HG03378 (cell line): Measurements from ENCODE around the gene RAET1G.
A peak's percentile ranks its signal among the peaks of the same experiment; 100 is the strongest.
"Not testable (repeated sequence)": the region's sequence is repeated elsewhere in the genome, so short reads cannot be mapped to it uniquely, and the experiment has no call there.

Experiments
- ATAC-seq: cut with Tn5 transposase; IDR thresholded peaks from one replicate; pipeline ENCODE4 v1.9.1; 2021; ENCODE audit warnings: mild to moderate bottlenecking, moderate library complexity; ENCODE audit not compliant: unreplicated experiment

The RAET1G gene, protein sequence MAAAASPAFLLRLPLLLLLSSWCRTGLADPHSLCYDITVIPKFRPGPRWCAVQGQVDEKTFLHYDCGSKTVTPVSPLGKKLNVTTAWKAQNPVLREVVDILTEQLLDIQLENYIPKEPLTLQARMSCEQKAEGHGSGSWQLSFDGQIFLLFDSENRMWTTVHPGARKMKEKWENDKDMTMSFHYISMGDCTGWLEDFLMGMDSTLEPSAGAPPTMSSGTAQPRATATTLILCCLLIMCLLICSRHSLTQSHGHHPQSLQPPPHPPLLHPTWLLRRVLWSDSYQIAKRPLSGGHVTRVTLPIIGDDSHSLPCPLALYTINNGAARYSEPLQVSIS

DNA sequence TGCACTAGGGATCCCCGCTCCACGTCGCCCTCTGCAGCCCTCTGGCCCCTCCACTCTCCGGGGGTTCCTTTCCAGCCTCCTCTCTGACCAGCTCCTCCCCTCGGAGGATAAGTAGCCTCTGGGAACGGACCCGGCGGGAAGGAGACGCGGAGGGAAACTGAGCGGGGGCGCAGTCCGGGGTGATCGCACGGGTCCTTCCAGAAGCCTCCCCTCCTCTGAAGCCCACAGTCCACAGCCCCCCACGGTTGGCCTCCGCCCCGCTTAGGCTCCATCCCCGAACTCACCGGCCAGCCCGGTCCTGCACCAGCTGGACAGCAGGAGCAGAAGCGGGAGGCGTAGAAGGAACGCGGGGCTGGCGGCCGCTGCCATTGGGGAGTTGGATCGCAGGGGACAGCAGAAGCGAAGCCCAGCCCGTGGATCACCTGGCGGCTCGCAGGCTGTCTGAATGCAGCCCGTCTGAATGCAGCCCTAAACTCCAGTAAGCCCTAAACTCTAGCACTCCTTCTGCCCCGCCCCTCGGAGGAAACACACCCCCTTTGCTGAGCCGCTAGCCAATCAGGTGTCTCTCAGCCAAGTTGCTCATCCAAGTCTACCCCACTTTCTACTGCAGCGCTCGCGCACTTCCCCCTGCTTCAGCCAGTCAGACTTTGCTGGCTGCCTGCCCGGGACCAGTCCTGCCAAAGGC is at the start of gene RAET1G:
RAET1G (minus strand) TSS at position 480 of the 685 bp plus-strand sequence; CDS start at position 369, 111 bp downstream.
- peak; percentile 62 for ATAC-seq

DNA sequence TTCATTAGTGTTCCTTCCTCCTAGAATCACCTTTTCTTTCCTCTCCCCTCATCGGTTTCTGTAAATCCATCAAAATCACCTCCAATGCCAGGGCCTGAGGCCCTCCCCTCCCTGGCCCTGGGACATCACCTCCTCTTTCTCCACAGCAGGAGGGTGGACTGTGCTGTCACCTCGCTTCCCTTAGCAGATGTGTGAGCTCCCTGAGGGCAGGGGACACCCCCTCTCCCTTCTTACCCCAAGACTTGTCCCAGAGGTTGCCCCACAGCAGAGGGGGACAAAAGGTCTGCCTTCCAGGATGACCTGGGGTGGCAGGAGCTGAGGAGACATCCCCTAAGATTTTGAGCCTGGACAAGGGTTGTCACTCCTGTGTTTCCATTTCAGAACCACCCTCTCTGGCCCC is 46.7 kb upstream of the RAET1G start:
- no peak for ATAC-seq

DNA sequence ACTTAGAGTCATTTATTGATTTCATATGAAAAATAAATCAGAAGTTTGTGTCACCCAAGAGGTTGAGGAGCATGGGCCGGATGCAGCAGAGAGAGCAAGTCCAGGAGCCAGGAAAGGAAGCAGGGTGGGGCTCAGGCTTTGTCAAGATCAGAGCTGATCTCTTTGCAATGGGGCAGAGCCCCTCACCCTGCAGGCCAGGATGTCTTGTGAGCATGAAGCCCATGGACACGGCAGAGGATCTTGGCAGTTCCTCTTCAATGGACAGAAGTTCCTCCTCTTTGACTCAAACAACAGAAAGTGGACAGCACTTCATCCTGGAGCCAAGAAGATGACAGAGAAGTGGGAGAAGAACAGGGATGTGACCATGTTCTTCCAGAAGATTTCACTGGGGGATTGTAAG is 46.0 kb upstream of the RAET1G start:
- not testable (repeated sequence) for ATAC-seq

DNA sequence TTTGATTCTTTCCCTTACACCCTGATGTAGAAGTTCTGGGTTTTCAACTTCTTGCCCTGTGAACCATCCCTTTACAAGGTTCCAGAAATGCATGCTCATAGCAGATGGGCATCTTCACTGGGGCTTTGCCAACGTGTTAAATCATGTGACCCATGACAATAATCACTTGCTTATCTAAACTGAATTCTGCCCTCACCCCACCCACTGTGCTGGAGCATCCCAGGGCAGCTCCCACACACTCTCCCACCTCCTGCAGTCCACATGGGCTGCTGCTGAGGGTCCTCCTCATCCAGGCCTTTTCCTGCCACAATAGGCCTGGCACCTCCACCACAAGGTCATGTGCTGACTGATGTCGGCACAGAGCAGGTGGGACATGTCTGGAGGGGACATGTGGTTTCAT is 45.1 kb upstream of the RAET1G start:
- ATAC-seq: not testable (repeated sequence)

DNA sequence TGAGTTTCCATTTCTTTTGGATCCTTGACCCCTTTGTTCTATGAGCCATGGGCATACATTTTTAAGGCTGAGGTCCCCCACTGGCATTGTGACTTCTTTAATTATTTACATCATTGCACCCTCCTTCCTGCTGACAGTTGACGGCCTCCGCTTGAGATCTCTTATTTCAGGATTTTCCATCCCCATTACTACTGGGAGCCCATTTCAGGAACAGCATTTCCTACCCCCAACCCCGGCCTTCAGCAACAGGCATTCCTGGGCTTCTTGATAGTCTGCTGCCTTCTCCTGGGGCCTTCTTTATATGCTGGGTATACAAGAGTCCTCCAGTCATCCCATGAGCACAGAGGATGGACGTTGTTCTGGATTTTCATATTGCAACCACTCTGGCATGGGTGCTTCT is 44.7 kb upstream of the RAET1G start:
- no peak for ATAC-seq

DNA sequence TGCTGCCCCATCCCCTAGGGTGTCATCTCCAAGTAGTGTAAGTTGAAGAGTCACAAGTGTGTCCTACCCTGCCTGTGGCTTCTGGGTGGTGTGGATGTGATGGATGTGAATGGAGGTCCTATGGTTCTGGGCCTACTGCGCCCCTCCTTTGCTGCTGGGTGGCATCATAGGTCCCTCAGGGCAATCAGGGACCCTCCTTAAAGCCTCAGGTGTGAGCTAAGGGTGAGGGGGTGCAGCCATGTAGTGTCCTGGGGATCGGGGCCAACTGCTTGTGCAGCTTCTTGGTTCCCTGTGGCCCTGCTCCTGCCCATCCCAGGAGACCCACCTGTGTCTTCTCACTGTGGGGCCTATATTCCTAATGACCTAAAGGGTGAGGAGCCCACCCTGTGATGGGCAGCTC is 43.4 kb upstream of the RAET1G start:
- not testable (repeated sequence) for ATAC-seq

DNA sequence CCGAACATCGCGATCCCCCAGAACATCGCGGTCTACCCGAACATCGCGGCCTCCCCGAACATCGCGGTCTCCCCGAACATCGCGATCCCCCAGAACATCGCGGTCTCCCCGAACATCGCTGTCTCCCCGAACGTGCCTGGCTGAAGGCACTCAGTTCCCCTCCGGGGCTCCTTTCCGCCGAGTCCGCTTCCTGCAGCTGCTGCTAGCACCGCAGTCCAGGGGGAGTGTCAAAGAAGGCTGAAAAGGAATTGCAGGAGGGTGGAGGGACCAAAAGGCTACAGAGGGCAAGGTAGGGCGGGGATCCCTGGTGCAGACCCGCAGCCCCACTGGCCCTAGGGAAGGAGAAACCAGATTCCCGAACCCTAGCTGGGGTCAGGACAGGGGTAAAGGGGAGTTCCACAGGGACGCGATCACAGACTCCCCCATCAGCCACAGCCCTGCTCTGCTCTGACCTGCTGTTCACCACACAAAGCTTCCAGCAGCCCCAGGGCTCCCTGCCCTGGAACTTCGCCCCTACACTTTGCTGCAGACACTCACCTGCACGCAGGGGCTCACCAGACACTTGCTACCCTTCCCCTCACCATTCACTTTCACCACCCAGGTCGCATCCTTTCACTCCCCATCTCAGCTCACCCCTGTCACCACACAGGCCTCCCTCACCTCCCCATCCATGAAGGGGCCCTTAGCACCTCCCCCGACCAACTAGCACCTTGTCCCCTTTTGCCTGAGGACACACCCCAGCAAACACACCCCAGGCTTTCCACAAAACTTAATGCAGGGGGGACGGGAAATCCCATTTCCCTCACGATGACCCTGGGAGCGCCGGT is 42.5 kb upstream of the RAET1G start:
- ATAC-seq: no peak

DNA sequence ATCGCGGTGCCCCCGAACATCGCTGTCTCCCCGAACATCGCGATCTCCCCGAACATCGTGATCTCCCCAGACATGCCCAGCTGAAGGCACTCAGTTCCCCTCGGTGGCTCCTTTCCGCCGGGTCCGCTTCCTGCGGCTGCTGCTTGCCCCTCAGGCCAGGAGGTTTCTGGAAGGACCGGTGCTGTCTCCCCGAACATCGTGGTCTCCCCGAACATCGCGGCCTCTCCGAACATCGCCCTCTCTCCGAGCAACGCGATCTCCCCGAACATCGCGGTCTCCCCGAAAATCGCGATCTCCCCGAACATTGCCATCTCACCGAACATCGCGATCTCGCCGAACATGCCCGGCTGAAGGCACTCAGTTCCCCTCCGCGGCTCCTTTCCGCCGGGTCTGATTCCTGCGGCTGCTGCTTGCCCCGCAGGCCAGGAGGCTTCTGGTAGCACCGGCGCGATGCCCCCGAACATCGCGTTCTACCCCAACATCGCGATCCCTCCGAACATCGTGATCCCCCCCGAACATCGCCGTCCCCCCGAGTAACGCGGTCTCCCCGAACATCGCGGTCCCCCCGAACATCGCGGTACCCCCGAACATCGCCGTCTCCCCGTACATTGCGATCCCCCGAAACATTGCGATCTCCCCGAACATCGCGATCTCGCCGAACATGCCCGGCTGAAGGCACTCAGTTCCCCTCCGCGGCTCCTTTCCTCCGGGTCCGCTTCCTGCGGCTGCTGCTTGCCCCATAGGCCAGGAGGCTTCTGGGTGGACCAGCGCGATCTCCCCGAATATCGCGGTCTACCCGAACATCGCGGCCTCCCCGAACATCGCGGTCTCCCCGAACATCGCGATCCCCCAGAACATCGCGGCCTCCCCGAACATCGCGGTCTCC is 41.6 kb upstream of the RAET1G start:
- ATAC-seq: no peak

DNA sequence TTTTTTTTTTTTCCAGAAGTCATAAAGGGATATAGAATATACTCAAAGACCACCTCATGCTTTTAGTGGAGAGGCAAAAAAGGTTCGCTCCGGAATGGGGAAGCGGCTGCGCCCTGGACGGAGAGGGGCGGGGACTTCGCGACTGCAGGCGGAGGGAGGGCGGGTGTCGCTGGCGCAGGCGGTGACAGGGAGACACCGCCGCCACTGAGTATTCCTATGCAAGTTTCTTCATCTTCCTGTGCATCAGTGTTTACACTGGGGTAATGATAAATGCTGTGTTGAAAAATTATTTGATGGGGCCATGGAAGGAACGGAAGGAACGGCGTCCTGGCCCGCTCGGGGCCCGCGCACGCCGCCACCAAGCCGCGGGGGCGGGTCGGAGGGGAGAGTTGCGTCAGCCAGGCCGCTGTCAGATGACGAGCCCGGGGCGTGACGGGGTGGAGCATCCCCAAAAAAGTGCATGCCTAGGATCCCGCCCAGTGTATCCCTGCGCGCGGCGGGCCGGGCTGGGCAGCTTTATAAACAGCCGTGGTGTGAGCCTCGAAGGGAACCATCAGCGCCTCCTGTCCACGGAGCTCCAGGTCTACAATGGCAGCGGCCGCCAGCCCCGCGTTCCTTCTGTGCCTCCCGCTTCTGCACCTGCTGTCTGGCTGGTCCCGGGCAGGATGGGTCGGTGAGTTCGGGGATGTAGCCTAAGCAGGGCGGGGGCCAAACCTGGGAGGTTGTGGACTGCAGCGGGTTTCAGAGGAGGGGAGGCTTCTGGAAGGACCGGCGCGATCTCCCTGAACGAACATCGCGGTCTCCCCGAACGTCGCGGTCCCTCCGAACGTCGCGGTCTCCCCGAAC is 40.8 kb upstream of the RAET1G start, which contains the start of gene ULBP1:
ULBP1 (plus strand) TSS at position 482 of the 846 bp plus-strand sequence; CDS start at position 589, 107 bp downstream.
- ATAC-seq: peak; percentile 49

DNA sequence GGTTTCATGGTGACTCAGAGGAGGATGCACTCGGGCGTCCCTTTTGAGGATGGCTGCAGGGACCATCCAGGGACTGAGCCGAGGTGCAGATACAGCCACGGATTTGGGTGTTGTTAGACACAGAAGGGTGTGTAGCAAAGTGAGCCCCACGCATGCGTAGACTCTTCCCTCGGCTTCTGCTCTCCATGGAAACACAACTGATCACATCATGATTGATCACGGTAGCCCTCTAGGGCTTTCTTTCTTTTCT is 40.2 kb upstream of the RAET1G start:
- ATAC-seq: no peak

DNA sequence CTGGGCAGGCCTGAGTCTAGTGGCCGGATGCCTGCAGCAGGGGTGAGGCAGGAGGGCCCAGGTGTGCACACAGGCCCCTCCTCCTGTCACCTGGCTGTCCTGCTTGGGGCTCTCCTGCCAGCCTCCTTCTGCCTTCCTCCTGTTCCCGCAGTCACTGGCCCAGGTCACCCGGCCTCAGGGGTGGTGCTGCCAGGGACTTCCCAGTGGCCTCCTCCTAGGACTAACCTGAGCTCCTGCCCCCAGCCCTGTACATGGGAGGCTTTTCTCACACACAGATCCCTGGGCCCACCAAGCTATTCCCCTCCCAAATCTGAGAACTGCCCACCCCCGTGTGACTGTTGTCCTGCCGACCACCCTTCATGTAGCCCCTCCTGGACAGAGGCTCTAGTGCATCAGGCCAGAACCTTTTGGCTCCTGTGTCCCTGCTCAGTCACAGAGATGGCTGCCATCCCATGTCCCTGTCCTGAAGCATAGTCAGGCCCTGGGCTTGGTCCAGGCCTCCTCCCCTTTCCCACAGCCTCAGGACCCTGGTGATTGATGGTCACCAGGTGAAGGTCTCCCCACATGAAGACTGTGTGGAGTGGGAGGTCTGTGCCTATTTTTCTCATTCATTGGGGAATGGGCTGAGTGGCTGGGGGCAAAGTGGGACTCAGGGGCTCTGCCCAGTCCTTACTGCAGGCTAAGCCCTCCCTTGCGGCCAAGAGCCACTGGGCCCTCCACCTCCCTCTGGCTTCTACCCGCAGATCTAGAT is 39.7 kb upstream of the RAET1G start:
- no peak for ATAC-seq

DNA sequence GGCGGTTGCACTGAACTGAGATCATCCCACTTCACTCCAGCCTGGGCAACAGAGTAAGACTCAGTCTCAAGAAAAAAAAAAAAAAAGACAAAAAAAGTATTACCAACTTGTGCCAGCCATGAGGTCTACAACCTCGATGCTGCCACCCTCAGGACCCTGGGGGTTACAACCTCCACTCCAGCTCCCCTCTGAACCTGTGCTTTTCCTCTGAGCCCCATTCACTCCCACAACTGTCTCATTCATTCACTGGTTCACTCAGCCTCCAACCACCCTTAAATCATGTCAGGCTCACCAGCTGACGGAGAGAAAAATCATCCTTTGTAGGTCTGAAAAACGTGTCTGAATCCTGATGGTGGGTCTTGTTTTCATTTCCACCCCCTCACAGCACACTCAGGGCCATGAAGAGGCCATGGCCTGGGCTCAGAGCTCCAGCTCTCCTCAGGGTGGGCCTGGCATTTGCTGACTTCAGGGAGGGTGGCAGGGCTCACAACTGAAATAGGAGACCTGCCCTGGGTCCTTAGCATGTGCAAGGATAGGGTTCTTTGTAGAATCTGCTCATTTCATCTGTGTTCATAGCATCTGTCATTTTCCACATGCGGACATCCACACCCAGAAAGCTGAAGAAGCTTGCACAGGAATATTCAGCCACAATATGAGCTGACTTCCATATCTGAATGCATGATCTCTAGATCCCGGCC is 39.0 kb upstream of the RAET1G start:
- ATAC-seq: no peak

DNA sequence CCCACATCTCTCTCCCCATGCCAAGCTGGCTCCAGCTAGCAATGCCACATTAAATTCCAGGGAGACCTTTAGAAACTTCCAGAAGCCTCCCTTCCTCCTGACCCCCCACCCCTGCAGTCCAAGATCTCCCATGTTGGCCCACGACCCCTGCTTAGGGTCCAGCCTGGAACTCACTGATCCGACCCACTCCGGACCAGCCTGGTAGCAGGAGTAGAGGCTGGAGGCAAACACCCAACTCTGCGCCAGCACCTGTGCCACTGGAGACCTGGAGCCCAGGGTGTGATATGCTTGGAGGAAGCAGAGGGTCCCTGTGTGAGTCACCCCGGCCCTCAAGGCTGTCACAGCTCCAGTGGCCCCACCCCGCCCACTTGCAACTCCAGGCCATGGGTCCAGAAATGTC is 37.6 kb upstream of the RAET1G start:
- ATAC-seq: no peak

DNA sequence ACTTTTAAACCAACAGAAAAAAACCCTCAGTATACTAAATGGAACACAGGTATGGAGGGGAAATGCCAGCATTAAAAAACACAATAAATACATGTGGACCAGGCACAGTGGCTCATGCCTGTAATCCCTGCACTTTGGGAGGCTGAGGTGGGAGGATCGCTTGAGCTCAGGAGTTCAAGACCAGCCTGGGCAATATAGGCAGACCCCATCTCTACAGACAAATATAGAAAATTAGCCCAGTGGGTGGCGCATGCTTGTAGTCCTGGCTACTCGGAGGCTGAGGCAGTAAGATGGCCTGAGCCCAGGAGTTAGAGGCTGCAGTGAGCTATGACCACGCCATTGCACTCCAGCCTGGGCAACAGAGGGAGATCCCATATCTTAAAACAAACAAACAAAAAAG is 36.9 kb upstream of the RAET1G start:
- ATAC-seq: not testable (repeated sequence)

DNA sequence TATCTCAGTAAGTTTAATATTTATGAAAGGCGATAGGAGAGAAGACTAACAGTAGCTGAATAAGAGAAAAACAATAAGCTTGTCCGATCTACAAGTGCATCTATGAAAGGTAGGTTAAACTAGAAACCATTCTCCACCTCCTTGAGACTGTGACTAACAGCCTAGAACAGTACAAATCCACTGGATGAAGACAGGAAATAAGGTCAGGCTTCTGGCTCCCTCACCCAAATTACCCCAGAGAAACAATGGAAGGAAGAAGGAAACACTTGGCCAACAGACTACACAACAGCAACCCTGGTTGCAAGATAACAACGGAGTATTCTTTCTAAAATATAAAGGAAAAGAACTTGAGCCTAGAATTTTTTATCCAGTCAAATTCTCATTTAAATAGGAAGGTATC is 35.2 kb upstream of the RAET1G start:
- not testable (repeated sequence) for ATAC-seq

DNA sequence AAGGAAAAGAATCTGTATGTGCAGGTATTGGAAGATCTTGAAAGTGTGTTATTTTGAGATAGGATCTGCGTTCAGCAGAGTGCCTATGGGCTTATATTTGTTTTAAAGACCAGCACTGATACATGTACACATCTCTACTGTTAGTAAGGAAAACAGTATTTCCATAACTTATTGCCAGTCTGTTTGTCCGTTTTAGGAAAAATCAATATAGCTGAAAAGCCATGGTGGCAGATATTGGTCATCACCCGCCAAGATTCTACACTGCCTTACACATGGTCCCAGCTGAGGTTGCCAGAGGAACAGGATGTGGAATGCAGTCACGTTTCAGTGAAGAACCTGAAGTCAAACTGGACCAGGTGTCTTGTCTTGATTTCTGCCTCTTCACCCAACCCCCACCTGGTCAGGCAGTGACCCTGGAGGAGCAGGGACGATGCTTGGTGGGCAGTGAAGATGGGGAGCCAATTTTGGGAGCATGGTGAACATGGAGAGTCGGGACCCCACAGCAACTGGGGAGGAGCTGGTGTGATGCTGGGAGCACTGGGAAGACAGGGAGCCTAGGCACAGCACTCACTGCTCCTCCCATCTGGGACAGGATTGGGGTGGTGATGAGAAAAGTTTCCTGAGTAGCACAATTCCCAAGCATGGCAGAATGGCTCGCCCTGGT is 32.9 kb upstream of the RAET1G start:
- not testable (repeated sequence) for ATAC-seq

DNA sequence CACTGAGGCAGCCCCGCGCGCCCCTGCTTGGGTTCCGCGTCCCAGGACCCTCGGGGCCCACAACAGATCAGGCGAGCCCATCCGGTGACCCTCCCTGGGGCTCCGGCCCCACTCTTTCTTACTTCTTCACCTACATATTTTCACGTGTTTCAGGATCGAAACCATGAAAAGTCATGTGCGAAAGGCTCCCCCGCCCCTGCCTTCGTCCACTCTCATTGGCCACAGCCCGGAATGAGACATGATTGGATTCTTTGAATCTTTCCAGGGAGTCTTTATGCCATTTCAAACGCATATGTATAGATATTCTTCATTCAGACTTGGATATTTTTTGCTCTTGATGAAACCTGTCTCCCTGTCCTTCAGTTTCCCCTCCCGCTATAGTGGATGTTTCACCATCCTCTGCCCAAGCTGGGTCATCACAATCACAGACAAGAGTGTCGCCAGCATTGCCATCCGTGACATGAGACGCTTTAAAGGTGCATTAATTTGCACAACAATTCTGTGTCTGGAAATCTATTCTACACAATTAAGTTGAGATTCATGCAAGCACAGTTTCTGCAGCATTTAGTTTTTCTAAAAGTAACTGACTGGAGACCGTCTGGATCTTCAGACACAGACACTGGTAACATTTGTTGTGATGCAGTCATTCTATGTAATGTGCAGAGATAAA is 32.2 kb upstream of the RAET1G start:
- not testable (repeated sequence) for ATAC-seq
